Keratinocyte (primary cell): ENCODE results near the gene CAPZB. TPM values are rescaled to one million over a fixed set of nuclear protein-coding genes. Genes with fewer than 3 reads are reported as not detected.

ENCODE experiments used
- DNase-seq: peaks from one replicate; pipeline ENCODE4 v3.0.0-alpha.2; 2011; ENCODE audit warnings: low read depth, missing footprints, low spot score
- FAIRE-seq: peaks from 2 replicates; lab custom pipeline; 2011; peaks lifted over from hg19 to GRCh38; lab: Jason Lieb, UNC
- H2AFZ ChIP-seq: 2 replicates; pipeline ENCODE4 v1.6.0; 2012; ENCODE audit warnings: low read length, control low read depth, inconsistent platforms; ENCODE audit not compliant: control insufficient read depth
- H3K27ac ChIP-seq: 2 replicates; pipeline ENCODE4 v1.5.1; 2011; ENCODE audit warnings: low read length; ENCODE audit not compliant: control insufficient read depth, insufficient read depth
- H3K27me3 ChIP-seq: 3 replicates; pipeline ENCODE4 v1.6.0; 2011; ENCODE audit warnings: low read length; ENCODE audit not compliant: control insufficient read depth, insufficient read depth; ENCODE audit errors: extremely low read depth
- H3K36me3 ChIP-seq, 2 experiments: 2 replicates in 1 of 2; 3 replicates in 1 of 2; pipeline ENCODE4 v1.5.1; 2011; ENCODE audit warnings: low read length in 2 of 2, mild to moderate bottlenecking in 1 of 2; ENCODE audit not compliant: control insufficient read depth in 2 of 2, insufficient read depth in 2 of 2; ENCODE audit errors: extremely low read depth in 1 of 2
- H3K4me1 ChIP-seq: 3 replicates; pipeline ENCODE4 v1.5.1; 2011; ENCODE audit warnings: low read length; ENCODE audit not compliant: control insufficient read depth, insufficient read depth; ENCODE audit errors: extremely low read depth
- H3K4me2 ChIP-seq: 3 replicates; pipeline ENCODE4 v1.6.0; 2011; ENCODE audit warnings: low read depth, low read length; ENCODE audit not compliant: control insufficient read depth, insufficient read depth; ENCODE audit errors: extremely low read depth
- H3K4me3 ChIP-seq, 3 experiments: fragments of 200-600 bp in 1 of 3; sonication (generic) in 1 of 3; 2 replicates in 2 of 3; 3 replicates in 1 of 3; pipeline ENCODE4 v1.5.1; 2011 to 2016; ENCODE audit warnings: low read length in 3 of 3, mild to moderate bottlenecking in 3 of 3, control low read depth in 2 of 3, inconsistent platforms in 1 of 3, low read depth in 1 of 3, mixed read lengths in 1 of 3, mixed run types in 1 of 3, moderate library complexity in 1 of 3; ENCODE audit not compliant: control insufficient read depth in 2 of 3, insufficient read depth in 2 of 3; ENCODE audit errors: extremely low read depth in 1 of 3
- H3K79me2 ChIP-seq: 2 replicates; pipeline ENCODE4 v1.6.0; 2012; ENCODE audit warnings: low read length; ENCODE audit not compliant: control insufficient read depth, insufficient read depth
- H3K9ac ChIP-seq: 3 replicates; pipeline ENCODE4 v1.6.0; 2011; ENCODE audit warnings: low read length; ENCODE audit not compliant: control insufficient read depth, insufficient read depth; ENCODE audit errors: extremely low read depth
- H3K9me1 ChIP-seq: 3 replicates; pipeline ENCODE4 v1.6.0; 2011; ENCODE audit warnings: low read length; ENCODE audit not compliant: control insufficient read depth, insufficient read depth; ENCODE audit errors: extremely low read depth
- H3K9me3 ChIP-seq: 2 replicates; pipeline ENCODE4 v1.5.1; 2012; ENCODE audit warnings: low read depth, low read length; ENCODE audit not compliant: control insufficient read depth
- H4K20me1 ChIP-seq: 3 replicates; pipeline ENCODE4 v1.6.0; 2011; ENCODE audit warnings: low read length; ENCODE audit not compliant: control insufficient read depth, insufficient read depth; ENCODE audit errors: extremely low read depth
- EZH2 ChIP-seq: IDR thresholded peaks from one replicate; pipeline ENCODE4 v1.6.1; 2012; ENCODE audit warnings: inconsistent platforms, mild to moderate bottlenecking, low read length, moderate library complexity
- dilution Hi-C: fragments of 300-500 bp; cut with MboI; formaldehyde crosslinking; loops from one replicate; pipeline ENCODE4 v1.7.0; 2020; ENCODE audit warnings: low sequenced_read_pairs; ENCODE audit not compliant: extremely low pct_ligation_motif_present
- polyA plus RNA-seq, 5 experiments: library from polyadenylated mRNA; depleted of rRNA in 3 of 5; stranded (reverse) in 3 of 5; stranded (forward) in 1 of 5; unstranded in 1 of 5; fragments of >200 nt; gene quantifications; 1 replicate in 1 of 5; 2 replicates in 3 of 5; 3 replicates in 1 of 5; pipeline versions ENCODE4 v1.2.1 to v1.2.3, GENCODE V29; 2011 to 2012; ENCODE audit warnings: missing spikeins in 2 of 5, low read depth in 1 of 5, low replicate concordance in 1 of 5
- TF ChIP-seq, protein P1 (sequence below), 3 experiments: IDR thresholded peaks in 1 of 3; conservative IDR thresholded peaks in 1 of 3; optimal IDR thresholded peaks in 1 of 3; 2 replicates in 2 of 3; 3 replicates in 1 of 3; pipeline versions ENCODE3 to v1.5.1; 2011; ENCODE audit warnings: low read length in 3 of 3, mild to moderate bottlenecking in 3 of 3, moderate library complexity in 2 of 3, control low read depth in 1 of 3, inconsistent platforms in 1 of 3; ENCODE audit not compliant: insufficient read depth in 2 of 3; ENCODE audit errors: extremely low read depth in 1 of 3

CAPZB gene
- polyA plus RNA-seq, 1 donor (not counting 4 experiments of a cell fraction or from before 2014, with no cell fraction given): 193 TPM

- Histone ChIP-seq H3K4me1 (peaks cover 8% of the 10 kb centered on the region), H3K9ac (no peak overlapping the region), H3K9me3 (no peaks in the 10 kb centered on the region), H3K36me3 (peaks cover 4 to 11% of the 10 kb centered on the region in 2 experiments), H3K79me2 (peaks cover 89% of the 10 kb centered on the region), H4K20me1 (peaks cover 63% of the 10 kb centered on the region), H3K27ac (no peak overlapping the region), H2AFZ (no peak overlapping the region), H3K27me3 (no peaks in the 10 kb centered on the region), H3K4me3 (no peak overlapping the region), H3K4me2 (no peak overlapping the region), H3K9me1 (peaks cover 11% of the 10 kb centered on the region)
- no peak for DNase-seq
- dilution Hi-C loops: no loop called here
- no peak for TF ChIP-seq EZH2
- TF ChIP-seq, protein P1, sequence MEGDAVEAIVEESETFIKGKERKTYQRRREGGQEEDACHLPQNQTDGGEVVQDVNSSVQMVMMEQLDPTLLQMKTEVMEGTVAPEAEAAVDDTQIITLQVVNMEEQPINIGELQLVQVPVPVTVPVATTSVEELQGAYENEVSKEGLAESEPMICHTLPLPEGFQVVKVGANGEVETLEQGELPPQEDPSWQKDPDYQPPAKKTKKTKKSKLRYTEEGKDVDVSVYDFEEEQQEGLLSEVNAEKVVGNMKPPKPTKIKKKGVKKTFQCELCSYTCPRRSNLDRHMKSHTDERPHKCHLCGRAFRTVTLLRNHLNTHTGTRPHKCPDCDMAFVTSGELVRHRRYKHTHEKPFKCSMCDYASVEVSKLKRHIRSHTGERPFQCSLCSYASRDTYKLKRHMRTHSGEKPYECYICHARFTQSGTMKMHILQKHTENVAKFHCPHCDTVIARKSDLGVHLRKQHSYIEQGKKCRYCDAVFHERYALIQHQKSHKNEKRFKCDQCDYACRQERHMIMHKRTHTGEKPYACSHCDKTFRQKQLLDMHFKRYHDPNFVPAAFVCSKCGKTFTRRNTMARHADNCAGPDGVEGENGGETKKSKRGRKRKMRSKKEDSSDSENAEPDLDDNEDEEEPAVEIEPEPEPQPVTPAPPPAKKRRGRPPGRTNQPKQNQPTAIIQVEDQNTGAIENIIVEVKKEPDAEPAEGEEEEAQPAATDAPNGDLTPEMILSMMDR (optimal IDR thresholded peaks at IDR 0.05 in 1 of 3, IDR thresholded peaks at IDR 0.05 in 1 of 3, conservative IDR thresholded peaks at IDR 0.05 in 1 of 3; ENCODE audit: extremely low read depth in 1 of 3, insufficient read depth in 2 of 3, low read length in 3 of 3): no peak
- no peak for FAIRE-seq
Measured at GRCh38 chr1:19457607-19458006, 27.7 kb downstream of the CAPZB start.

GRCh38 chr1:19456968-19457441, 28.3 kb downstream of the CAPZB start:
- Histone ChIP-seq H3K9ac (no peak overlapping the region), H3K27me3 (no peaks in the 10 kb centered on the region), H2AFZ (no peak overlapping the region), H4K20me1 (peaks cover 62% of the 10 kb centered on the region), H3K27ac (no peak overlapping the region), H3K9me1 (peaks cover 13% of the 10 kb centered on the region), H3K36me3 (peaks cover 4 to 11% of the 10 kb centered on the region in 2 experiments), H3K4me1 (peaks cover 8% of the 10 kb centered on the region), H3K9me3 (no peaks in the 10 kb centered on the region), H3K79me2 (peaks cover 91% of the 10 kb centered on the region), H3K4me2 (no peak overlapping the region), H3K4me3 (no peak overlapping the region)
- FAIRE-seq (no peak), DNase-seq (no peak)
- TF ChIP-seq EZH2: no peak
- TF ChIP-seq, protein P1 (optimal IDR thresholded peaks at IDR 0.05 in 1 of 3, IDR thresholded peaks at IDR 0.05 in 1 of 3, conservative IDR thresholded peaks at IDR 0.05 in 1 of 3; ENCODE audit: extremely low read depth in 1 of 3, insufficient read depth in 2 of 3, low read length in 3 of 3): no peak
- dilution Hi-C loops: no loop called here
